Activated effector memory CD4-positive, alpha-beta T cell treated with anti-CD3 and anti-CD28 coated beads, Interleukin-2, amount 50 U/mL, for 16 hours (primary cell): ENCODE measurements around the gene SUCNR1.
"Not testable (repeated sequence)": the region's sequence is repeated elsewhere in the genome, so short reads cannot be mapped to it uniquely, and the experiment has no call there.

Experiments used
- DNase-seq: peaks from one replicate; pipeline ENCODE4 v3.0.0-alpha.2; 2020

Gene SUCNR1, protein sequence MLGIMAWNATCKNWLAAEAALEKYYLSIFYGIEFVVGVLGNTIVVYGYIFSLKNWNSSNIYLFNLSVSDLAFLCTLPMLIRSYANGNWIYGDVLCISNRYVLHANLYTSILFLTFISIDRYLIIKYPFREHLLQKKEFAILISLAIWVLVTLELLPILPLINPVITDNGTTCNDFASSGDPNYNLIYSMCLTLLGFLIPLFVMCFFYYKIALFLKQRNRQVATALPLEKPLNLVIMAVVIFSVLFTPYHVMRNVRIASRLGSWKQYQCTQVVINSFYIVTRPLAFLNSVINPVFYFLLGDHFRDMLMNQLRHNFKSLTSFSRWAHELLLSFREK

DNA sequence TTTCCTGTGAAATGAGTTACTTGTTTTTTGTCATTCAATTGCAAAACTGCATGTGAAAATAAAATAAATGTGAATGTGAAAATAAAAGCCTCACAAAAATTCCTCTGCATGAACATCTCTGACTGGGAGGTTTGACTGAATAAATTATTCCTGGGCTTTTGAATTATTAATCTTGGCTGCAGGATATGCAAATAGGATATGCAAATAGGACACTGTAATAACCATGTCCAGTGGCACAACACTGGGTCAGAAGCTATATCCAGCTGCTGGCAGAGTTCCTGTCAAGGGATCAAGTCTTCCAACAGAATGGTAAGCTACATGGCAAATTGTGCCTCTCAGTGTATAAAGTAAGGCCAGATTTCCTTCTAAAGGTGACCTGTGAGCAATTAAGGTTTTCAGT lies at the start of gene SUCNR1:
SUCNR1 (plus strand) TSS at position 246 of the 400 bp plus-strand sequence. CDS start 6,250 bp downstream, outside the sequence.
- DNase-seq = no peak

DNA sequence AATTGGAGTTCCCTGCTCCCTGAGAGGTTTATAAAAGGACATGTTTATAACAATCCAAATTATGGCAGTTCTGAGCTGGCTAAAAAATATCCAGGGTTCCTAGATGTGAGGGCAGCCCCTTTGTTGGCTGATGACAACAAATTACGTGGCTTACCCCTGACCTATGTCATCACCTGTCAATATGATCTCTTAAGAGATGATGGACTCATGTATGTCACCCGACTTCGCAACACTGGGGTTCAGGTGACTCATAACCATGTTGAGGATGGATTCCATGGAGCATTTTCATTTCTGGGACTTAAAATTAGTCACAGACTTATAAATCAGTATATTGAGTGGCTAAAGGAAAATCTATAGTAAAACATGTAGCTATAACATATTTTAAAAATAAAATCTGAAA lies 45.6 kb upstream of the SUCNR1 start:
- no peak for DNase-seq

DNA sequence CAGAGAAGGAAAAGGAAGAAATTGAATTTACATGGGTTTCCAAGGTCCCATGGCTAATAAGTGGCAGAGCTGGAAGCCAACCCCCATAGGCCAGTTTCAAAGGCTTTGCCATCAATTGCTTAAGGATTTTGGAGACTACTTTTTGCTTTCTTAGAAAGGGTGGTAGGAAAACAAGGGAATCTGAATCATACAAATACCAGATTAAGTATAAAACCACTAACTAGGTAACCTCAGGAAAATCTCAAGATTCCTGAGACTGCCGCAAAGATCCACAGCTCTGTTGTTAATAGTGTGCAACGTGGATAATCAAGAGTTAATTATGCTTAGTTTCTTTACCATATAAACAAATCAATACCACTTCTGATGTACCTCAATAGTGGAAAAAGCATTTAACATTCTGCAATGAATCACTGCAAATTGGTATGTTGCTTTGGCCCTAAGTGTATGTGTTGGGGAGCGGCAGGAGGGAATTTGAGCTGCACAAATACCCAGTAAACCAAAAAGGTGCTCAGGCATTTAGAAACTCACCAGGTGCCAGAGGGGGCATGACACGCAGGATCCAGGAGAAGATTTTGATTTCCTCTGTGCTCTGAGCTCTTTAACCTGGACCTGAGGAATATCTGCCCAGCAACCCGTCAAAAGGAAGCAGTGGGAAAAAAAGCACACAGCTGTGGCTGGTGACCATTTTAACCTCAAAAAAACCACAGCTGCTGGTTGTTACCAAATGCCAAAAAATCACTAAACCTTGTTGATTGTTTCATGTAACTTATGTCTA lies 37.5 kb upstream of the SUCNR1 start:
- no peak for DNase-seq

DNA sequence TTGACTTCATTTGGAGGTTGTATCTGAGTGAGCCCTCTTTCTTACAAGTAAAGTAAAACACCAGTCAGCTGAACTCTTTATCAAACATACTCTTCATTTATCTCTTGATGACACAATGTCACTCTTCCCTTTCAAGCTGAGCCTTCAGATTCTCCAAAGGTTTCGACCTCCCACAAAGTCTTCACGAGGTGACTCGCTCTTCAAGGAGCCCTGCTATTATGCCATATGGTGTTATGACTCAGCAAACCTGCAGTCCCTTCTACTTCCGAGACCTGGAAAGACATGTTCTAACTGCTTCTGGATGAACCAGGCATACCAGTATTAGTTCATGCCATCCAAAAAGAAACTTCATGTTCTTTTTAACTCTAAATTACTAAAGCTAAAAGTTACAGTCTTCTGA lies 36.4 kb upstream of the SUCNR1 start:
- no peak for DNase-seq

DNA sequence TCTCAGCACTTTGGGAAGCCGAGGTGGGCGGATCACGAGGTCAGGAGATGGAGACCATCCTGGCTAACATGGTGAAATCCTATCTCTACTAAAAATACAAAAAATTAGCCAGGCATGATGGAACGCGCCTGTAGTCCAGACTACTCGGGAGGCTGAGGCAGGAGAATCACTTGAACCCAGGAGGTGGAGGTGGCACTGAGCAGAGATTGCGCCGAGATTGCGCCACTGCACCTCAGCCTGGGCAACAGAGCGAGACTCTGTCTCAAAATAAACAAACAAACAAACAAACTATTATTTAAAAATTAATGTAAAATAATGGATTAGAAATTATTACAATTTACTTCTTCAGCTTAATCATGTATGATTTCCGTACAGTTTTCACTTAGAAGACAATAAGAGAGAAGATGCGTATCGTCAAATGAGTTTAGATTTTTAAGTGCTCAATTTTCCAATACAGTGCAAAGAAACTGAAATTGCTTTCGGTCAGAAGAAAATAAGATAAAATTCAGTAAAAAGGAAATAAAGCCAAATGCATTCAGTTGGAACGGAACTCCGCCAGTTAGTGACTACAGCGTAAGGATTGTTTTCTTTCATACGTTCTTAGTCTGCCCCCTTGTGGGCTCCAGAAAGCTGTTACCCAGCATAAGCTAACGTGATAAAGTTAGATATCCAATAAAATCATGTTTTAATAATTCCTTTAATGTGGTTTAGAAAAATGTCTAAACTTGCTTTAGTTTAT lies 34.7 kb upstream of the SUCNR1 start:
- DNase-seq = no peak

DNA sequence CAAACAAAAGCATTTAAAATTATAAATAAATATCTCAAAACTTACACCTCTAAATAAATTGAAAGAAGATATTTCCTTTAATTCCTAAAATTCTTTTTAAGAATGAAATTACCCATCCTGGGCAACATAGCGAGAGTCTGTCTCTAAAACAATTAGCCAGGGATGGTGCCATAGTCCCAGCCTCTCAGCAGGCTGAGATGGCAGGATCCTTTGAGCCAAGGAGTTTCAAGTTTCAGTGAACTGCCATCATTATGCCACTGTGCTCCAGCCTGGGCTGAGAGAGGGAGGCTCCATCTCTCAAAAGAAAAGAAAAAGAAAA lies 34.2 kb upstream of the SUCNR1 start:
- DNase-seq = no peak

DNA sequence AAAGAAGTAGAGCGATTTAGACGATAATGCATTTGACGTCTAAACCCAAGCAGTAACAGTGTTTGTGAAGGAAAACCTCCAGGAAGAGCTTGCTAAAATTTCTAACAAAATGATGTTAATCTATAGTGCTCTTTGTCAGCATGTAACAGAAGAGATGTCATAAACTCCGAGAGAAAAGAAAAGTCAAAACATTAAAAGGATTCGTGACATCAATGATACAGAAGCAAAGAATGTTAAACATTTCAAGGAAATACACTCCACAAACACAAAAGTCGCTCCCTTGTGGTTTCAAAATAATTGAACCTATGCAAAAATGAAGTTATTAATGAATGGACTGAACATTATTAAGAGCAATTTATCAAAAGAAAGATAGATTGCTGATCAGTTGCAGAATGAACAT lies 31.6 kb upstream of the SUCNR1 start:
- no peak for DNase-seq

DNA sequence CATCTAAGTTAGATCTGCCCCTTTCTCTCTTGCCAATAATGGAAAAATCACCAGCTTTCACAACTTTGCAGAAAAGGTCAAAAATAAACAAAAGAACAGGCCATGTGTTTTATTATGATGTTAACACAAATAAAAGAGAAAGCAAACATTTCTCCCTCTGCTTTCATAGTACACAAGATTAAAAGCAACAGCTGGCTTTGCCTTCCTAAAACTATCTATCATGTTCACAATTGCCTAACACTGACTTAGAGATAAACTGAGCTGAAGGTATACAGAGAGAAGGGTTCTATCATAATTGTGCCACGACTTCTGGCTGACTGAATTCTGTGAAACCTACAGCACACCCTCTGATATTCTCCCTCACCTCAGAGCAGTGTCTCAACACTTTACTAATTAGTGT lies 30.2 kb upstream of the SUCNR1 start:
- DNase-seq = no peak

DNA sequence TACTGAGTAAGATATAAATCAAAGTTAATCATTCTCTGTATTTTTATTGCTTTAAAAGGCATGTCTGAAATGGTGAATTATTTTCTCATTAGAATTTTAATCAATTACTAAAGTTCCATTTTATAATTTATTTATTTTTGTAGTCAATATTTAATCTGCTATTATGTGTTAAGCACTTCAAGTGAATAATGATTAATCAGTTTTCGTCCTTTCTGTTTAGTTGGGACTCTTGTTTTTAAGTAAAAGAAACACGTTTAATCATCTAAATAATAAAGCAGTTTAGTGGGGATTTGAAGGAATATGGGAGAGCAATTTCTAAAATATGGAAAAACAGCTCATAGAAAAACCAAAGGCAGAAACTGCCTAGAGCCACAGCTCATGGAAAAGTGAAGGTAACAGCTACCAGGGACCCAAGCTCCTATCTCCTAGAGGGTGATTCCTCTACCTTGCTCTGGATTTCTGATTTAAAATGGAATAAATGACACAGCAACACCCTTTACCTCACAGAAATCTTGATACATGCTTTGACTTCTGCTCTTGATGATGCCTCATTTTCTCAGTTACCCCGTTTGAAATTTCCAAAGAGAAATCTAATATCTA lies 28.0 kb upstream of the SUCNR1 start:
- DNase-seq = no peak

DNA sequence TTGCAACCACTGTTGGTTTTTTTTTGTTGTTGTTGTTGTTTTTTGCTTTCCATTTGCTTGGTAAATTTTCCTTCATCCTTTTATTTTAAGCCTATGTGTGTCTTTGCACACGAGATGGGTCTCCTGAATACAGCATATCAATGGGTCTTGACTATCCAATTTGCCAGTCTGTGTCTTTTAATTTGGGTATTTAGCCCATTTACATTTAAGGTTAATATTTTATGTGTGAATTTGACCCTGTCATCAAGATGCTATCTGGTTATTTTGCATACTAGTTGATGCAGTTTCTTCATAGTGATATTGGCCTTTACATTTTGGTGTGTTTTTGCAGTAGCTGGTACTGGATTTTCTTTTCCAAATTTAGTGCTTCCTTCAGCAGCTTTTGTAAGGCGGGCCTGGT lies 23.4 kb upstream of the SUCNR1 start:
- DNase-seq = not testable (repeated sequence)

DNA sequence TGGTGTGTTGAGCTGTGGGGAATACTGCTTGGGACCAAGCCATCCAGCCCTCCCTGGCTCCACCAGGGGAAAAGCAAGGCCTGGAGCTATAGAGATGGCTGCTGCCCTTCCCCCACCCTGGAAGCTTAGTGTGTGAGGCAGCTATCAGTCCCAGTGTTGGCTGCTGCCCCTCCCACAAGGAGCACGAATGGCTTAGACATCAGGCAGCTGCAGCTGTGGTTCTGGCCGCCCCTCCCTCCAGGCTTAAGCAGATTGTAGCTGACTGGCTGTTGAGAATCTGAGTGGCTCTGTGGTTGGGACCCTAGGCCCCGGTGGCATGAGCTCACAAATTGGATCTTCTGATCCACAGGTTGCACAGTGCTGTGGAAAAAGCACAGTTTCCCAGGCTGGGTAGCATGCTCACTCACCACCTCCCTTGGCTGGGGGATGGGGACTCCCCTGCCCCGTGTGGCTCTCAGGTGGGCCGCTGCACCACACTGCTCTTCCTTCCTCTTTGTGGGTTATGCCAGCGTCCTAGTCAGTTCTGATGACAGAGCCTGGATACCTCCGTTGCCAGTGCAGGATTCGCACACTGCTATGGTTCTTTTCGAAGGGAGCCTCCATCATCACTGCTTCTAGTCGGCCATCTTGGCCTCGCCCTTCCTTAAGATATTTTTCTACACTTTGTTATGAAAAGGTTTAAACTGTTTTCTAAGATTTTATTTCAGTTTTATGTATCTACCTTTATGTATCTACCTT lies 21.2 kb upstream of the SUCNR1 start:
- no peak for DNase-seq

DNA sequence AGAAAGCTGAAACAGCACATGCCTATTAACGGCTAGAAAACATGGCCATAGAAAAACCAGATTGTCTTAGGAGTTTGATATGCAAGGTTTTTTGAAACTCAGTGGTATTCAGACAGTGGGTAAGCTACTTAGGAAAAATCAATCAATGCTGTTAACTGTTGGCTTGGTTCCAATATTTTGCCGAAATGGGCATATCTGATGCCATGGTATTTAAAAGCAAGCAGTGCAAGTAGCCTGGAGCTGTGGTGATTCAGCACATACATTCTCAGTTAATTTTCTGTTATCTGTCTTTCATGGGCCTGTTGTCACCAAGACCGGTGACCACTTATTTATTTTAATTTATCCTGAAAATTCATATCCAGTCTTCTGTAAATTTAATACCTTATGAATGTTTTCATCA lies 17.3 kb upstream of the SUCNR1 start:
- DNase-seq = no peak

DNA sequence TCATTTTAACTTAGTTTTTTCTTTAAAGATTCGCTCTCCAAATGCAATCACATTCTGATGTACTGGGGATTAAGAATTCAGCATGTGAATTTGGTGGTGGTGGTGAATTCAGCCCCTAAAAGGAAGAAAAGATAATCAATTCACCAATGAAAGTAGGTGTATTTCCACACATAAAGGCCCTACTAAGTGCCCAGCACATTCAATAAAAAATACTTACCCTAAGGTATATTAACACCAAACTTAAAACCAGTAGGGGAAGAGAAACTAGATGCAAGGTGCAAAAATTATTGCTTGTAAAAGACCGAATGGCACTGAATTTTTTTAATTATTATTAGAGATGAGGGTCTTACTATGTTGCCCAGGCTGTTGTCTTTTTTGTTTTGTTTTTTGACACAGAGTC lies 16.8 kb upstream of the SUCNR1 start:
- DNase-seq = no peak

DNA sequence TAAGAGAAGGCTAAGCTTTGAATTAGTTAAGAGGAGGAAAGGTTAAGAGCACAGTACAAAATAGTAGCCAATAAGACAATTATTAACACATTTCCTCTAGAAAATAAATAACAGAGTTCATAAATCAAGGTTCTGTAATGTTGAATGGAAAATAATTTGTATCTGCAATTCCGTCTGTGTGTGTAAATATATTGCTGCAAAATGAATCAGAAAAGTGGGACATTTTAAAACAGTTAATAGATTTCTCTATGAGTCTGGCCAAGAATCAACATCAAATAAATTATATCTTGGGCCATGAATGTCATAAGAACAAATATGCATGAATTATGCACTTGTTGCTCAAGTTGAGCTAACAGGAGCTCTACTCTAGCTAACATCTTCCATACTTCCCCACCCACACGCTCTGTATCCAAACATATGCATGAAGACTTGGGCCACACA lies 14.2 kb upstream of the SUCNR1 start:
- DNase-seq = no peak

DNA sequence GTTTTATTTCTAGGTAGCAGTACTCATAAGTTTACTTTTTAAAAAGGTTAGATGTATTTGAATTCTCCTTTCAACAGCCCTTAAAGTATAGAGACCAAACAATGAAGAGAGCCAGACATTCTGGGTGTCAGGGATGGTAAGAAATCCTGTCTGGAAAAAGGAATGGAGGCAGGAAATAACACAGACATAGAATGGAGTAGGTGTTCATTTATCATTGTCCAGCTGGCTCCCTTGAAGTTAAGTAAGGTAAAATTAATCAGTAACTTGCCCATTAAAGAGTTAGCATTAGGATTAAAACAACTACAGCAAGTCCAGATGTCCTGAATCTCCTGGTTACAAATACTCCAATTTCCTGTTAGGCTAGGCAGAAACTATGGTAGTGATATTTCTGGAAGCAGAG lies 13.5 kb upstream of the SUCNR1 start:
- DNase-seq = no peak

DNA sequence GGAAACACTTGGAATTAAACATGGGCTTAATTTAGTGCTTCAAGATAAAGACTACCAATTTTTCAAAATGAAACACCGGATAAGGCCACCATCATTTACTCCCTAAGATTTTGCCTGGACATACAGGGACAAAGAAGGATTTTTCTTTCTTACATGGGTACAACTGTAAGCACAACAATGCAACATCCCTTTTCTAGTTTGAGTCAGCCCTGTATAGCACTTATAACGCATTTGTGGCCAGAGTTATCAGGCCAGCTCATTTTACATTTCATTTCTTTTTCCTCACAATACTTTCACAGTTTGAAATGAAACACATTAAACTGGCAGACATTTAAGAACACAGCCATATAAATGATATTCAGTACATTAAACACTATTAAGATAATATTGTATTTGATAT lies 9.8 kb upstream of the SUCNR1 start:
- no peak for DNase-seq

DNA sequence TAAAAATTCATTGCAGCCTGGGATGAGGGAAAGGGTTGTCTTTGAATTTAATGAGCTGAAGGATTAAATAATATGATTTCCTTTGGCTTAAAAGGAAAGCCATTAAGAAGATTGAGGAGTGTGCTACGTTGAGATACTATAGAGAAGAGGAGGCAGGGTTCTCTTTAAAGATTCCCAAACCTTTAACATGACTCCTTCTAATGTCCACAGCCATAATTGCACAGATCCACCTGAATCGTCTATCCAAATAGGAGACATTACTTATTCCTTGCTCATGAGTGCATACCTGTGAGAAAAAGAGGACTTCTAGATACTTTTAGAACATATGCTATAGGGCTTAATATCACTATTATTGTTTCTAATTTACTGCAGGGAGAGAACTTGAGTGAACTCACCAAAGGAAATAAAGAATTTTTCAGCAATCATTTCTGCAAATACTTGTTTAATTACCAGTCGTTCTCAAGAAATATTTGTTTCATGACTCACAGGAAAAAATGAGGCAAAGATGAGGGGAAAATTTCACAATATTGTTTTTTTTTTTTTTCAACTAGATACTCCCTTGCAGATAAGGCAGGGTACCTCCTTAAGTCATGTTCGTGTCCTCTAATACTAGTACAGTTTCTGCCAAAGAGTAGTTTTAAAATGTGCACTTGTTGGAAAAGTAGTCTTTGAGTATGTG lies 8.9 kb upstream of the SUCNR1 start:
- DNase-seq = no peak

DNA sequence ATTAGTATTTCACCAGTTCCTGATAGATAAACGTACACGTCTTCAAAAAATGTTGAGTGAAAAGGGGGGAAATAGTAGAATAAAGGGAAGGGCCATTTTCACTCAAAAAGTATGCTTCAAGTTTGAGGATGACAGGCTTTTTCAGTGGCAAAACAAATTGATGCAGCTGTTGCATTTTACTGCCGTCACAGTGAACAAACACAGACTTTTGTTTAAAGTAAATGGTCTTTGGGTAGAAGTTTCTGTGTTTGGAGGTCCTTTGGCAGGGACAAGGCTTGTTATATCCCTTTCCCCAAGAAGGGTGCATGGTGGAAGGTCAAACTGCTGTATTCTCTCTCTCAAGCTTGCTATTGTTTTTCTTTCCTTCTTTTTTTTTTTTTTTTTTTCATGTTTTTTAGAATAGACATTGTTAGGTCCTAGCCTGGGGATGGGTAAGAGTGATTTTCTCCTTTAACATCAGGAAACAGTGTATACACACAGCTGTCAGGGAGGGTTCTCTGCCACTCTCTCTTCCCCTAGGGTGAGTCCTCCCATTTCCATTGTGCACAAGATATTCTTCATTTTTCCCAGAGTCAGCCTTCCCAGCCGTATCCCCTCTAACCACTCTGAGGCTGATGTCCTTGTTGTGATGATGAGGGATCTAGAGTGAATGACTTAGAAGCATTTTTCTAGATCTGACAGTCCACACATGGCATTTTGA lies 6.6 kb upstream of the SUCNR1 start:
- DNase-seq = no peak

DNA sequence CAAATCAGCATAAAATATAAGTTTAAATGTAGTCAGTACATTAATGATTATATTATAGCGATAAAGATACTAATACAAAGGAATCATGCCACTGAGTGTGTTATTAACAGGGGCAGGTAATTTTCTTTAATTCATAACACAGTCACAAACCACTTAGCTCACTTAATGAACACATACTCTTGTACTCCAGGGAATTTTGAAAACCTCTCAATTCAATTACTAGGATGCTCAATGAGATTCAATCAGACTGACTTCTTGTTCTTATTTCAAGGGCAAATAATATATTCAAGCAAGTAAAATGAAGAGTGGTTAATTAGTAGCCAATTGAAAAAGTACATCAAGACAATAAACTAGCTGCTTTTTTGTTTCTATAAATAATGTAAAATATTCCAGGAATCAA lies 5.8 kb upstream of the SUCNR1 start:
- no peak for DNase-seq

DNA sequence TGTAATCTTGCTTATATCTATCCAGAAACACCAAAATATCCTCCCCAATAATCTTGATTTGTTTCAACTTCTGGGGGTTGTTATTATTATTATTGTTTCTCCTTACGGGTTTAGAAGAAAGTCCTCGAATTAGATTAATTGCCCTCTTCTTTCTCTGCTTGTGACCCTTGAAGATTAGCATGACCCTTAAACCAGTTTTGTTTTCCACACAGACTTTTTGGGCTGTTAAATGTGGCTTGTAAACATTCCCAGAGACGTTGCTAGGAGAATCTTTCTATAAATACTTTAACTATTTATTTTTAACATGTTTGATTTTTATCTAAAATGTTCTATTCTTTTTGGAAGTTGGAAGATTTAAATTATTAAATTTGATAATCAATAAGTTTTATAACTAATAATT lies 4.3 kb upstream of the SUCNR1 start:
- no peak for DNase-seq

DNA sequence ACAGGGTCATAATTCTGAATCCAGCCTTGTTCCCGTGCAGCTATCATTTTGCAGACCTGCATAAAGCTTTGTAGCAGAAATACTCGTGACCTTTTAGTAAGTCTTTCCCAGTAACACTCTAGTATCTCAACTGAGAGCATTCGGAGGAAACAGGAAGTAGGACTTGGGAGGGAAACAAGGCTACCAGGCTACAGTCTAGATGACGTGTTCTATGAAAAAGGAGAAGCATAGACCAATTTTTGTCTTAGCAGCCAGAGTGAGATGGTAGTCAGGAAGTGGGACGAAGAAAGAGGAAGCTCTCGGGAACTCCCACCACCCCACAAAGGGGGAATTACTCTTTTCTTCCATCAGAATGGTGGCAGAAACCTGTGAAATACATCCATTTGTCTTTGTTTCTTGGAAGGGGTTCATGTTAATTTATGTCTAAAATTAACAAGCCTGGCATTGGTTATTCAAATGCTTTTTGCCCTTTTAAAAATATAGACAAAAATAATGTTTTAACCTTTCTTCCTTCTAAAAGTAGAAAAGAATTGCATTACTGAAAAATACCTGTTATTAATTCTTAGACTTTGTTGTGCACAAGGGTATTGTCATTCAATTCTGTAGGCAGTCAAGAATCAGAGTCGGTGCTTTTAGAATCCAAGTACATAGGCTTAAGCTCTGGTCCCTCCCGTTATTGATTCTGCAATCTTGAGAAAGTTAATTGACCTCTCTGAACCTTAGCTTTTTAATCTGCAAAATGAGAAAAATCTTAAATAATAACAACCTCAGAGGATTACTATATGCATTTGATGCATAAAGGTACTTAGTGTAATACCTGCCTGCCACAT lies 1.6 kb upstream of the SUCNR1 start:
- no peak for DNase-seq
